Right renal cortex interstitium (tissue), 3 donors: ENCODE results near the gene MCAM. TPM values are rescaled to one million over a fixed set of nuclear protein-coding genes. Genes with fewer than 3 reads are reported as not detected.

ENCODE experiments used
- DNase-seq, 3 donors: peaks; one replicate each; pipeline ENCODE4 v3.0.0-alpha.2; 2013; ENCODE audit warnings: low read depth in 3 of 3, low spot score in 2 of 3
- polyA plus RNA-seq, 3 donors: library from polyadenylated mRNA; unstranded; fragments of 120-200 nt; gene quantifications; one replicate each; pipeline ENCODE4 v1.2.1, GENCODE V29; 2013; ENCODE audit not compliant: insufficient read length in 3 of 3

MCAM gene
- polyA plus RNA-seq, 3 donors, result 48.5 to 51.9 (median 51.6) TPM

- no peak for DNase-seq
These were observed 15.3 kb upstream of the MCAM start for GRCh38 chr11:119332111-119332765.

DNA sequence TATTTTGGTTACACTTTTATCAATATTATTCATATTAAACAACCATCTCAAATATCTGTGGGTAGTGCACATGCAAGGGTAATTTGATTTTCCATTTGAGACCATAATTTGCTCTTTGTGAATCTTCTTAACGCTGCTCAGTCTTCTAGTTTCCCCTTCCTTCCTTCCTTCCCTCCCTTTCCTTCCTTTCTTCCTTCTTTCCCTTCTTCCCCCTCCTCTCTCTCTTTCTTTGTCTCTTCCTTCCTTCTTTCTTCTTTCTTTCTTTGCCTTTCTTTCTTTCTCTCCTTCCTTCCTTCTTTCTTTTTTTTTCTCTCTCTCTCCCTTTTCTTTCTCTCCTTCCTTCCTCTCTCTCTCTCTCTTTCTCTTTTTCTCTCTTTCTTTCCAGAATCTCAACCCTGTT lies 13.3 kb upstream of the MCAM start:
- no peak for DNase-seq

DNA sequence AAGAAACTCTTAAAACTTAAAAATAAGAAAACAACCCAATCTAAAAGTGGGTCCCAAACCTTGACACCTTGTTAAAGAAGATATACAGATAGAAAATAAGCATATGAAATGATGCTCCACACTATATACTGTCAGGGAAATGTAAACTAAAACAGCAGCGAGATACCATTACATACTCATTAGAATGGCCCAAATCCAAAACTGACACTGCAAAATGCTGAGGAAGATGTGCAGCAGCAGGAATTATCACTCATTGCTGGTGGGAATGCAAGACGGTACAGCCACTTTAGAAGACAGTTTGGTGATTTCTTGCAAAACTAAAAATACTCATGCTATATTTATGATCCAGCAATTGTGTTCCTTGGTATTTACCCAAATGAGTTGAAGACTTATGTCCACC lies 12.4 kb upstream of the MCAM start:
- DNase-seq, result no peak

DNA sequence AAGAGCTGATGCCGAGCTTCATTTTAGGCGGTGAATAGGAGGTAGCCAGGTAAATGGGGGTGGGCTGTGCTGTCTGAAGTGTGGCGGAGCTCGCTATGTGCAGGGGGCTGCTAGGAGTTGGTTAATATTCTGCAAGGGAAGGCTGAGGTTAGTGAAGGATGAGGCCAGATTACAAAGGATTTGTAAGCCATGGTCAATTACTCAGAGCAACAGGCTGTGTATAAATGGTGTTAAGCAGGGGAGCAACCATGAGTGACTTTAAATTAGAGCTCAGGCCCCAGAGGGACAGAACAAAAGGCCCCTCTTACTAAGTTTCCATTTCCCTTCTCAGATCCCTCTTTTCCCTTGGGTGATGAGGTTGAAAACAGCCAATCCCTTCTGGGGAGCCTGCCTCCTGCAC lies 7.3 kb upstream of the MCAM start:
- no peak for DNase-seq

- DNase-seq, result peak in 1 of 3 donors; percentile 71
These were observed 6.7 kb upstream of the MCAM start for GRCh38 chr11:119323532-119324033.

DNA sequence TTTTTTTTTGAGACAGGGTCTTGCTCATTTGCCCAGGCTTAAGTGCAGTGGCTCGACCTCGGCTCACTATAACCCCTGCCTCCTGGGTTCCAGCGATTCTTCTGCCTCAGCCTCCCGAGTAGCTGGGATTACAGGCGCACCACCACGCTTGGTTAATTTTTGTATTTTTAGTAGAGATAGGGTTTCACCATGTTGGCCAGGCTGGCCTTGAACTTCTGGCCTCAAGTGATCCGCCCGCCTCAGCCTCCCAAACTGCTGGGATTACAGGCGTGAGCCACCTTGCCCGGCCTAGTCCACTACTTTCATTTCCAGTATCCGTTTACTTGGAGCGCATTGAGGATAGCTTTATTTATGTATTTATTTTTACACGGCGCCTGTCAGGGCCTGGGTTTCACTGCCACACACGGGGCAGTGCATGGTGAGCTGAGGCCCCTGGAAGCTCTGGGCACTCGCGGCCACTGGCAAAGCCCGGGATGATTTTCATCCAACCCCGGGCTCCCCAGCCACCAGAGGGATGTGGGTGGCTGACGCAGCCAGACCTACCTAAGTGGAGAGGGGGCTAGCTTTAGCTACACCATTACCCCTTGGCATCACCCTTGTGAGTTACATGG lies 6.1 kb upstream of the MCAM start:
- no peak for DNase-seq

- DNase-seq, result no peak
These were observed 5.4 kb upstream of the MCAM start for GRCh38 chr11:119322360-119322739.

- peak in 1 of 3 donors; percentile 38 for DNase-seq
These were observed 4.0 kb upstream of the MCAM start for GRCh38 chr11:119320776-119321524.

DNA sequence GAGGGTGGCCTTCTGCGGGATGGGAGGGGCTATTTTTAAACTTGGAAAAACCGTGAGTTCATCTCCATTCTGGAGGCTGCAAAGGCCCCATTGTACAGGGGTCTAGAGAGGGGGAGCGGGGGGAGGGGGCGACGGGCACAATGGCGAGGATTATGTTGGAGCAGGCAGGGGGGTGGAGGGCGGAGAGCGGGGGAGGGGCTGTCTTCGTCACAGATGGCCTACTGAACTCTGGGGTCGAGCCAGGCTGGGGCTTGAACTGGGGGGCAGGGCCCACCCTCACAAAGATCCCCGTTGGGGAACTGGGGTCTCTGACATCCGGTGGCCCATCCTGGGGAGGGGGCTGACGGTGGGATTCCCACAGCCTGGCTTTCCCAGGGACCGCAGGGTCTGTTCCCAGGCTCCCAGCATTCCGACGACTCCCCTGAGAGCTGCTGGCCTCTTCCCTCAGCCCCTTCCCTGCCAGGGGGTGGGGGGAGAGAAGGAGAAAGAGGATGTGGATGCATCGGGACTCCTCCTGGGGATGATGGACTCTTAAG lies 3.4 kb upstream of the MCAM start:
- no peak for DNase-seq

DNA sequence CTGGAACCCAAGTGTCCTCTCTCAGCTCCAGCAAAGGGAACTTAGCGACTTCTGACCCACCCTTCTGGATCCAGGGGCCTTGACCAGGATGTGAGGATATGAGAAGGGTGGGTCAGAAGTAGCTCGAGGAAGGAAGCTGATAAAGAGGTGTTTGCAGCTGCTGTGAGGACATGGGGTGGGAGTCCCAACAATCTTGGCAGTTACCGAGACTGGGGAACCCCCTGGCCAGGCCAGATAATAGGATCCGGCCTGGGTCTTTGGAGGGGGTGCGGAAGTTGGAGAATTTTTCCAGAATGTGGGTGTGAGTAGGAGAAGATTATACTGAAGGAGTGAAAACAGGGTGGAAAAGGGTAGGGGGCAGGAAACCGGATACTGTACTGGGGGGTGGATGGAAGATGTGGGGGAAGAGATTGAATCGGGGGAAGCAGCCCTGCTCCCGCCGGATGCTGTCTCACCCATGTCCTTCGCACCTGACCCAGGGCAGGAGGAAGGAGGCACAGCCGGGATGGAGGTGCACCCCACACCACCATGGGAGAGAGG lies 2.8 kb upstream of the MCAM start:
- no peak for DNase-seq

DNA sequence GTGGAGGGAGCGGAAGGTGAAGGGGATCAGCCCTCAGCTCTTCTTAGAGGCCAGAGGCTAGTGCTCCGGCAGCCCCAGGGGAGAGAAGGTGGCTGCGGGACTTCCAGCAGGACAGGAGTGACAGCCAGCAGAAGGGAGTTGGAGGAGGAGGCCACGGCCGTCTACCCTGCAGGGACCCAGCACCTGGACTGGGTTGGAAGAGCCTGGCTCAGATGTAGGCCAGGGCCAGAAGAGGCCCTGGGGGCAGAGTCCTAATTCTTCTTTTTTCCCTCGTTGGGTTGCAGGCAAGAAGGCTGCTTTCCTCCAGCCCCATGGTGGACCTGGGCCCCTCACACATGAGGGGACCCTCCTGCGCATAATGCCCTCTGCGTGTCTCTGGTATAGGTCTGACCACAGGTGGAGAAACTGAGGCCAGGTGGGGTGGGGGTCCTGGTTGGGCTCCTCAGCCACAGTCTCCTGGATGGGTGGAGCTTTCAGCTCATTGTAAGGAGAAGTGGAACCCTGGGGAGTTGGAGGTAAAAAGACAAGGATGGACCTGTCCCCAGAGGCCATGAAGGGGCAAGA lies 2.3 kb upstream of the MCAM start:
- no peak for DNase-seq

DNA sequence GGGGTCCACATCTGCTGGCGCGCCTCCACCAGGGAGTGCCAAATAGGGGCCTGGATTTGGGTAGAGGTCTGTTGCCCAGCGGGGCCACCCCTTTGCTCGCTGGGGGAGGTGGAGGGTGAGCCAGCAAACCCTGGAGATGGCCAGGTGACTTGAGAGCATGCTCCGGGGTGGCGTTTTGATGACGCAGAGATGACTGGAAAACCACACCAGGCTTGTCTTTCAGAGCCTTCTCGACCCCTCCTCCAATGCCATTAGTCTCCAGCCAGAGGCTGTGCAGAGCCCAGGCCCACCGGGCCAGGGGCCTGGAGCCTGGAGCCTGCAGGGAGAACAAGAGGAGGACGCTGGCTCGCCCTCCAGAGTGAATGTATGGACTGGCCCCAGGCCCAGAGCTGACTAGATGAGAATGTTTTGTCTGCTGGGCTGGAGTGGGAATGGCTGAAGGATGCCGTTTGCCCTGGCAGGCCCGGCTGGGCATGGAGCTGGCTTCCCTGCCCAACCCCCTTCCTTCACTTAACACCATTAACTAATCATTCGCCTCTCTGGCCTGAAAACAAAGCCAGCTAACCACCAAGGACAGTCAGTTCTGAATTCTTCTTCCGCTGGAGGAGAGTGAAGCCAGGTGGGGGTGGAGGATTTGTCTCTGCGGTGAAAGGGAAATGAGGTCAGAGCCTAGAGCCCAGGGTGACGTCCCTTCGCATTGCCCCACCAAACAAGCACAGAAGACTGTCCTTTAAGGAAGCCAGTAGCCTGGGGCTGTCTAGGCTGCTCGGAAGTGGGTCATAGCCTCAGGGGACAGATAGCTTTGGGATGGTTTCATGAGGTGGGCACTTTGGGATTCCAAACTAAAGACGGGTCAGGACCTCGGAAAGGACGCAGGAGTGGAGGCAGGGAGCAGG lies 1.6 kb upstream of the MCAM start:
- DNase-seq, result no peak

DNA sequence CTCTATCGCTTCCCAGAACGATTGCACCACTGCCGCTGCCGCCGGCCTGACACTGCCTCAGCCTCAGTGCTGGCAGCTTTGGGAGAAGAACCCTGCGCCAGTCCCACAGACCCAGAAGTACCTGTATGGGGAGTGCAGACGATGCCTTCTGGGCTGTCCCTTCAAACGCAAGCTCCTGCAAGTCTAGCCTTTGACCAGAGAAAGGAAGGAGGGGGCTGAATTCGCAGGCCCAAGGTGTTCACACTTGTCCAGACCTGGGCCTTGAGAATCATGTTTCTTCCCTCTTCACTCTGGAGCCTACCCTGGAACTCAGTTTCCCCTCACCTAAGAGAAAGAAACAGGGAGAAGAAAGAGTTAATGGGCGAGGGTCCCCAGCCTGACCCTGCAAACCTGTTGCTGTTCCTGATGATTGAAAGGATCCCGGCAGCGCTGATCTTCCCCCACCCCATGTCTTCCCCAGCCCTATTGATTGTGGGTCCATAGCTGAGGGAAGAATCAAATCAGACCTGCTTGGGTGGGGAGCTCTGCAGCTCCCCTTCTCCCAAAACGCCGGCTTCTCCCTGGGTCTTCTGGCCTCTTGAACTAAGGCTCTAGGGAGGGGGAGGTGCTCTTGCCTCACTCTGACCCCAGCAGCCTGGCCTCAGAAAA lies 786 bp upstream of the MCAM start:
- no peak for DNase-seq

DNA sequence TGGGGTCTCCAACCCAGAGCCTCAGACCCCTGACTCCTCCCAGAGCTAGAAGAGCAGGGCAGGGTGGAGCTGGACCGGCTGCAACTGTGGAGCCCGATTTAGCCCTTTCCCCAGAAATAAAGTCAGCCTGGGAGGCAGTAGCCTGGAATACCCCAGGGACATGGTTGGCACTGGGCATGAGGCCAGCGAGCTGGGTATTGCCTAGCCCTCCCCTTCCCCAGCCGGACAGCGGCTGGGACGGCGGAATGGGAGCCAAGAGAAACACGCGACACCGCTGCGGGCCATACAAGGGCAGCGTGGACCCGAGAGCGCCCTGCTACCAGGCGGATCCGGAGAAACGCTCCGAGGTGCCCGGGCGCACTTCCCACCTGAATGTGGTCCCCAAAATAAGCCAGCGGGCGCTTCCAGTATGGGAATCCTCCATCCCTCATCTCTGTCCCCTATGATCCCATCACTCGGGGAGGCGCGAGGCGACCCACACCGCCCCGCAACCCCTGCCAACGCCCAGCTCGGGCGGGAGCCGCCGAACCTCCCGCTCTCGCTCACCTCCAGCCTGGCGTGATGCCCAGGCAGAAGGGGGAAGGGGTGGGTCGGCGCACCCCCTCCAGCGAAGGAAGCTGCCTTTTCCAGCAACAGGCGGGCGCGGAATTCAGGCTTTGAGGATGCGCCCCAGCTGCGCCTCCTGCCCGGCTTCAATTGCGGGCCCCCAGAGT lies 758 bp downstream of the MCAM start:
- DNase-seq, result no peak

DNA sequence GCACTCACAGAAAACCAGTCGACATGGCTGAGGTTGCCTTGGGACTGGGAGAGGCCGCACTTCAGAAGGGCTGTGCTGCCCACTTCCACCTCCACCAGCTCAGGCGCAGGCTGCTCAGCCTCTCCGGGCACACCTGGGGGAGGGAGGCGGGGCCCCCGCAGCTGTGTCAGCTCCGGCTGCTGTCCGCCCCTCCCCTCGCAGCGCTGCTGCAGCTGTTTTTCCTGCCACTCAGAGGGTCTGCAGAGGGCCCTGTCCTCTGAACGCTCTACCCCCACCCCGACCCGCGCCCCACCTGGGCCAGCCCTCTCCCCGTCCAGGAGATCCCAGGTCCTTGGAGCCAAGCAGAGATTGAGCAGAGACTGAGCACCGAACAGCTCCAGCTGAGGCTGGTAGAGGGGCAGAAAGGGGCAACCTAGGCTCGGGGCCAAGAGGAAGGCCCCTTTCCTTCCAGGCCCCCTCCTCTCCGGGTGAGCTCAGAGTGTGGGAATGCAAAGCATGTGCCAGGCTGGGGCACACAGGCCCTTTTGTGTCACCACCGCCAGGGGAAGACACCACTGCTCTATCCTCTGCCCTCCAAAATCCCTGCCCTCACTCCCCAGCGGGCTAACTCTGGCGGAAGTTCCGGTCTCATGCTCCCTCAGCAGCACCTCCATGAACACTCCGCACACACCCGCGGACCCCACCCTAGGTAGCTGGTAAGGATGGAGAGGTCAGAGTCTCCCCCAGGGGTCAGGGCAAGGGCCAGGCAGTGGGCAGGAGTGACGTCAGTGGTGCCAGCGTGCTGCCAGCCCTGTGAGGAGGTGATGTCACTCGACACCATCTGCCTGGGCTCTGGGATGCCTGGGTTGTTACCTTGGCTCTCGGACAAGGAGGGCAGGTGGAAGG lies 1.6 kb downstream of the MCAM start:
- no peak for DNase-seq

DNA sequence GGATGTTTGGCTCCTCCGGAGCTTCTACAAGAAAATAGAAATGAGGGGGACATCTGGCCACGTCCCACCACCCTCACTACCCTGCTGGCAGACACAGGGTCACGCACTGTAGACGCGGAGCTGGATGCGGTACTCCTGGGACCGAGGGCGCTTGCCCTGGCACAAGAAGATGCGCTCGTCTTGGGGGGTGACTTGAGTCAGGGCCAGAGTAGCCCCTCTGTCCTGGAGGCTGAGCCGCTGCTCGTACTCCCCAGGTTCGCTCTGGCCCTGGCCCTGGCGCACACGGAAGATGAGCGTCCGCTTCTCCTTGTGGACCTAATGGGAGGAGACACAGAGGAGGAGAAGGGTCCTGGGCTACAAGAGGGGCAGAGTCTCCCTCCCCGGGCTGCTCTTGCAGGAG lies 2.2 kb downstream of the MCAM start:
- no peak for DNase-seq

DNA sequence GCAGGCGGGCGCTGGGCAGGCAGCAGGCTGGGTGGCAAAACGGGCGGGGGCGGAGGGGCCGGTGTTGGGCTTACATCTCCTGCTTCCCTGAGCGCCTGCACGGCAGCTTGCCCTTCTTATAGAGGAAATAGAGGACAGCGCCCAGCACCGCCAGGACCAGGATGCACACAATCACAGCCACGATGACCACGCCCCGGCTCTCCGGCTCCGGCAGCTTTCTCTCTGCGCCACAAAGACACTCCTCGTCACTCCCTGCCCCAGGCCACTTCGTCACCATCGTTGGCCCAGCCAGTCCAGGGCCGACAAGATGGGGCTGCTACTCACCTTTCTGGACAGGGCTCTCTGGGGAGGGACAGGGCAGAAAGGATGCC lies 6.3 kb downstream of the MCAM start:
- DNase-seq, result no peak
